ENCODE measurements around the gene XCL2. TPM values are rescaled to one million over a fixed set of nuclear protein-coding genes. Genes with fewer than 3 reads are reported as not detected.
A peak's percentile ranks its signal among the peaks of the same experiment; 100 is the strongest.

The XCL2 gene
- total RNA-seq, 1 experiment from 2014 or later = not detected

GRCh38 chr1:168513656-168514404 lies 30.0 kb downstream of the XCL2 start:
- DNase-seq (ENCODE audit: low spot score) = no peak

GRCh38 chr1:168512864-168513595 lies 30.8 kb downstream of the XCL2 start:
- DNase-seq (ENCODE audit: low spot score) = no peak

GRCh38 chr1:168509875-168510791 lies 33.7 kb downstream of the XCL2 start:
- DNase-seq (ENCODE audit: low spot score) = no peak

GRCh38 chr1:168509210-168509609 lies 34.6 kb downstream of the XCL2 start:
- no peak for DNase-seq (ENCODE audit: low spot score)

- no peak for DNase-seq (ENCODE audit: low spot score)
Measured at GRCh38 chr1:168507828-168508227, 36.0 kb downstream of the XCL2 start.

GRCh38 chr1:168507231-168507630 lies 36.6 kb downstream of the XCL2 start:
- no peak for DNase-seq (ENCODE audit: low spot score)

GRCh38 chr1:168506204-168506819 lies 37.5 kb downstream of the XCL2 start:
- peak; percentile 51 for DNase-seq (ENCODE audit: low spot score)

GRCh38 chr1:168505006-168505405 lies 38.8 kb downstream of the XCL2 start:
- no peak for DNase-seq (ENCODE audit: low spot score)

GRCh38 chr1:168504064-168504837 lies 39.5 kb downstream of the XCL2 start:
- no peak for DNase-seq (ENCODE audit: low spot score)

GRCh38 chr1:168499688-168500049 lies 44.1 kb downstream of the XCL2 start:
- no peak for DNase-seq (ENCODE audit: low spot score)

GRCh38 chr1:168498956-168499687 lies 44.7 kb downstream of the XCL2 start:
- no peak for DNase-seq (ENCODE audit: low spot score)

GRCh38 chr1:168498159-168498631 lies 45.6 kb downstream of the XCL2 start:
- DNase-seq (ENCODE audit: low spot score) = no peak

- no peak for DNase-seq (ENCODE audit: low spot score)
Measured at GRCh38 chr1:168497376-168497950, 46.3 kb downstream of the XCL2 start.

GRCh38 chr1:168491527-168492164 lies 52.2 kb downstream of the XCL2 start:
- DNase-seq (ENCODE audit: low spot score) = no peak

Other genes starting within 250 kb of the XCL2 start
- not detected in 2 replicates for gene XCL1, start 32.6 kb upstream of the XCL2 start, total RNA-seq (2014; rRNA removed; shearing (Covaris generic))
- gene DPT, start 185.2 kb upstream of the XCL2 start, total RNA-seq (2014; rRNA removed; shearing (Covaris generic)) = not detected in 2 replicates

Measured in A172 (cell line).